A673 (cell line): ENCODE data around the gene SLC2A4RG. TPM values are rescaled to one million over a fixed set of nuclear protein-coding genes. Genes with fewer than 3 reads are reported as not detected.
A peak's percentile ranks its signal among the peaks of the same experiment; 100 is the strongest.

Source experiments
- Bru-seq: library from RNA; stranded (reverse); fragments of 400-500 nt; gene quantifications from one replicate; lab custom pipeline; 2021; lab: Mats Ljungman, UMichigan
- BruChase-seq, 2 experiments: library from RNA; stranded (reverse); fragments of 400-500 nt; gene quantifications; one replicate each; lab custom pipeline; 2021; lab: Mats Ljungman, UMichigan
- BruUV-seq: library from RNA; stranded (reverse); fragments of 400-500 nt; replicated peaks from 2 replicates; lab custom pipeline; 2021; lab: Mats Ljungman, UMichigan
- CTCF ChIA-PET: fragments of 300-600 bp; sonication (Branson Sonifier 250); formaldehyde crosslinking; loops from one replicate; lab custom pipeline; 2022; ENCODE audit warnings: antibody characterized with exemption; lab: Charles Lee
- POLR2A ChIA-PET: fragments of 300-600 bp; sonication (Branson Sonifier 250); formaldehyde crosslinking; loops from one replicate; lab custom pipeline; 2022; ENCODE audit warnings: antibody characterized with exemption; ENCODE audit not compliant: low non-redundant PET; lab: Charles Lee
- DNase-seq: peaks from one replicate; pipeline ENCODE4 v3.0.0-alpha.2; 2015; ENCODE audit warnings: low spot score
- H3K27ac ChIP-seq: fragments of 200-600 bp; sonication (generic); 2 replicates; pipeline ENCODE4 v1.5.1; 2016; ENCODE audit warnings: mixed run types, low read depth, mild to moderate bottlenecking, mixed read lengths, antibody characterized with exemption, low read length; ENCODE audit not compliant: poor library complexity, severe bottlenecking
- H3K27me3 ChIP-seq: fragments of 200-600 bp; sonication (generic); replicated peaks from 2 replicates; pipeline ENCODE4 v1.6.1; 2017; ENCODE audit warnings: mixed run types, low read depth, mild to moderate bottlenecking, mixed read lengths, antibody characterized with exemption, low read length; ENCODE audit not compliant: insufficient read depth, poor library complexity
- H3K36me3 ChIP-seq: fragments of 200-600 bp; sonication (generic); 2 replicates; pipeline ENCODE4 v1.6.1; 2016; ENCODE audit warnings: mixed run types, mild to moderate bottlenecking, mixed read lengths, antibody characterized with exemption, low read length; ENCODE audit not compliant: insufficient read depth, poor library complexity, severe bottlenecking
- H3K4me1 ChIP-seq: fragments of 200-600 bp; sonication (generic); 2 replicates; pipeline ENCODE4 v1.6.1; 2017; ENCODE audit warnings: mixed run types, mild to moderate bottlenecking, mixed read lengths, antibody characterized with exemption, low read length; ENCODE audit not compliant: insufficient read depth, poor library complexity, severe bottlenecking
- H3K4me3 ChIP-seq: fragments of 200-600 bp; sonication (generic); 2 replicates; pipeline ENCODE4 v1.5.1; 2016; ENCODE audit warnings: low read depth, mixed run types, mild to moderate bottlenecking, mixed read lengths, low read length; ENCODE audit not compliant: poor library complexity, severe bottlenecking
- H3K9me3 ChIP-seq: fragments of 200-600 bp; sonication (generic); 2 replicates; pipeline ENCODE4 v1.6.1; 2016; ENCODE audit warnings: mixed run types, low read depth, mild to moderate bottlenecking, mixed read lengths, antibody characterized with exemption, low read length; ENCODE audit not compliant: poor library complexity, severe bottlenecking
- EZH2 ChIP-seq: fragments of 200-600 bp; sonication (generic); IDR thresholded peaks from 2 replicates; pipeline ENCODE4 v1.6.1; 2017; ENCODE audit warnings: borderline replicate concordance, low read depth, mild to moderate bottlenecking, mixed read lengths, antibody characterized with exemption, low read length; ENCODE audit not compliant: poor library complexity, severe bottlenecking
- intact Hi-C: fragments of 100-400 bp; cut with micrococcal nuclease; formaldehyde crosslinking; loops from one replicate; pipeline ENCODE4 v1.10.0; 2022; ENCODE audit not compliant: unreplicated experiment
- long read RNA-seq: library from polyadenylated mRNA; stranded (forward); transcript quantifications from one replicate; pipeline ENCODE4 v2.0.0, GENCODE V29; 2022
- total RNA-seq: library from RNA; stranded (reverse); gene quantifications from 2 replicates; pipeline ENCODE4 v1.2.3, GENCODE V29; 2021
- TF ChIP-seq, protein P1 (sequence below): fragments of 300-800, 200-600 bp; sonication (generic); conservative IDR thresholded peaks from 2 replicates; pipeline ENCODE4 v1.5.1; 2017; ENCODE audit warnings: low read depth, mild to moderate bottlenecking, antibody characterized with exemption, low read length, moderate library complexity, mixed read lengths

Gene SLC2A4RG, protein sequence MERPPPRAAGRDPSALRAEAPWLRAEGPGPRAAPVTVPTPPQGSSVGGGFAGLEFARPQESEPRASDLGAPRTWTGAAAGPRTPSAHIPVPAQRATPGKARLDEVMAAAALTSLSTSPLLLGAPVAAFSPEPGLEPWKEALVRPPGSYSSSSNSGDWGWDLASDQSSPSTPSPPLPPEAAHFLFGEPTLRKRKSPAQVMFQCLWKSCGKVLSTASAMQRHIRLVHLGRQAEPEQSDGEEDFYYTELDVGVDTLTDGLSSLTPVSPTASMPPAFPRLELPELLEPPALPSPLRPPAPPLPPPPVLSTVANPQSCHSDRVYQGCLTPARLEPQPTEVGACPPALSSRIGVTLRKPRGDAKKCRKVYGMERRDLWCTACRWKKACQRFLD
- 45.8 and 71.0 TPM in 2 replicates for total RNA-seq
- Bru-seq, nascent RNA, result percentile 42 among the genes with signal in this experiment
- BruChase-seq, experiment 1, labeled RNA remaining after a 2-hour chase, result percentile 48 among the genes with signal in this experiment
- percentile 64 among the genes with signal in this experiment for BruChase-seq, experiment 2, labeled RNA remaining after a 6-hour chase
- long read RNA-seq, transcript SLC2A4RG-201 (8 exons, 1,731 nt), result major isoform, 20 of 32 reads
- long read RNA-seq, partial matches to known transcripts, result 6 of 32 reads
- long read RNA-seq, other reads (novel, unspliced or antisense), result 6 of 32 reads

DNA sequence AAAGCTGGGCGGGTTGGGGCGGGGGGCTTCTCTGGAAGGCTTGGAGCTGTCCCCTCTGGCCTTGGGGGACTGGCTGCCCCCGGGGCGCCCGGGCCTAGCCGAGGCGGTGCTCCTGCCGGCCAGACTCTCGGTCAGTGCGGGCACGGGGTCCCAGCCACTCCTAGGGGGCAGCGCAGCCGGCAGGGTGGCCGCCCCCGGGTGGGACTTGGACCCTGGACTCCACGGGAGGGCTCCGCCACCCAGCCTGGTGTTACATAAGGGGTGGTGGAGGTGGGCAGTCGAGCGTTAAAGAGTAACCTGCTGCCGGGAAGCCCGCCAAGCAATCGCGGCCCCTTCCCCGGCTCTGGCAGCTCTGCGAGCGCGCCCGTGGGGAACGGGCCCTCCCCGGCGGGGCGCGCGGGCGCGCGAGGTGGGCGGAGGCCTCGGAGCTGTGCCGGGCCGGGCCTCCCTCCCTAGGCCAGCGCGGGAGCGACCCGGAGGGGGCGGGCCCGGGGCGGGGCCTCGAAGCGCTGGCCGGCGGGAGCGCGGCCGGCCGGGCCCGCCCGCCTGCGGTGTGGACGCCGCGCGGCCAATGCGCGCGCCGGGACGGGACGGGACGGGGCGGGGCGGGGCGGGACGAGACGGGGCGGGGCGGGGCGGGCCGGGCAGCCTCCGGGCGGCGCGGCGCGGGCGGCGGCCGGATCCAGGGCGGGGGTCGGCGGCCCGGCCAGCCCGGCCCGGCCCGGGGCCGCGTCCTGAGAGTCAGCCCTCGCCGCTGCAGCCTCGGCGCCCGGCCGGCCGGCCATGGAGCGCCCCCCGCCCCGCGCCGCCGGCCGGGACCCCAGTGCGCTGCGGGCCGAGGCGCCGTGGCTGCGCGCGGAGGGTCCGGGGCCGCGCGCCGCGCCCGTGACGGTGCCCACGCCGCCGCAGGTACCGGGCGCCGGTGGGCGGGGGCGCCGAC, at the start of gene SLC2A4RG:
Gene SLC2A4RG (plus strand): TSS at position 647 of the 940 bp plus-strand sequence. CDS start 137 bp downstream, at position 784.
- peaks cover 29% of the 10 kb centered on the region for H3K36me3 ChIP-seq
- TF ChIP-seq EZH2, result no peak
- TF ChIP-seq, protein P1, sequence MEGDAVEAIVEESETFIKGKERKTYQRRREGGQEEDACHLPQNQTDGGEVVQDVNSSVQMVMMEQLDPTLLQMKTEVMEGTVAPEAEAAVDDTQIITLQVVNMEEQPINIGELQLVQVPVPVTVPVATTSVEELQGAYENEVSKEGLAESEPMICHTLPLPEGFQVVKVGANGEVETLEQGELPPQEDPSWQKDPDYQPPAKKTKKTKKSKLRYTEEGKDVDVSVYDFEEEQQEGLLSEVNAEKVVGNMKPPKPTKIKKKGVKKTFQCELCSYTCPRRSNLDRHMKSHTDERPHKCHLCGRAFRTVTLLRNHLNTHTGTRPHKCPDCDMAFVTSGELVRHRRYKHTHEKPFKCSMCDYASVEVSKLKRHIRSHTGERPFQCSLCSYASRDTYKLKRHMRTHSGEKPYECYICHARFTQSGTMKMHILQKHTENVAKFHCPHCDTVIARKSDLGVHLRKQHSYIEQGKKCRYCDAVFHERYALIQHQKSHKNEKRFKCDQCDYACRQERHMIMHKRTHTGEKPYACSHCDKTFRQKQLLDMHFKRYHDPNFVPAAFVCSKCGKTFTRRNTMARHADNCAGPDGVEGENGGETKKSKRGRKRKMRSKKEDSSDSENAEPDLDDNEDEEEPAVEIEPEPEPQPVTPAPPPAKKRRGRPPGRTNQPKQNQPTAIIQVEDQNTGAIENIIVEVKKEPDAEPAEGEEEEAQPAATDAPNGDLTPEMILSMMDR, result no peak
- peak; percentile 81 for DNase-seq

DNA sequence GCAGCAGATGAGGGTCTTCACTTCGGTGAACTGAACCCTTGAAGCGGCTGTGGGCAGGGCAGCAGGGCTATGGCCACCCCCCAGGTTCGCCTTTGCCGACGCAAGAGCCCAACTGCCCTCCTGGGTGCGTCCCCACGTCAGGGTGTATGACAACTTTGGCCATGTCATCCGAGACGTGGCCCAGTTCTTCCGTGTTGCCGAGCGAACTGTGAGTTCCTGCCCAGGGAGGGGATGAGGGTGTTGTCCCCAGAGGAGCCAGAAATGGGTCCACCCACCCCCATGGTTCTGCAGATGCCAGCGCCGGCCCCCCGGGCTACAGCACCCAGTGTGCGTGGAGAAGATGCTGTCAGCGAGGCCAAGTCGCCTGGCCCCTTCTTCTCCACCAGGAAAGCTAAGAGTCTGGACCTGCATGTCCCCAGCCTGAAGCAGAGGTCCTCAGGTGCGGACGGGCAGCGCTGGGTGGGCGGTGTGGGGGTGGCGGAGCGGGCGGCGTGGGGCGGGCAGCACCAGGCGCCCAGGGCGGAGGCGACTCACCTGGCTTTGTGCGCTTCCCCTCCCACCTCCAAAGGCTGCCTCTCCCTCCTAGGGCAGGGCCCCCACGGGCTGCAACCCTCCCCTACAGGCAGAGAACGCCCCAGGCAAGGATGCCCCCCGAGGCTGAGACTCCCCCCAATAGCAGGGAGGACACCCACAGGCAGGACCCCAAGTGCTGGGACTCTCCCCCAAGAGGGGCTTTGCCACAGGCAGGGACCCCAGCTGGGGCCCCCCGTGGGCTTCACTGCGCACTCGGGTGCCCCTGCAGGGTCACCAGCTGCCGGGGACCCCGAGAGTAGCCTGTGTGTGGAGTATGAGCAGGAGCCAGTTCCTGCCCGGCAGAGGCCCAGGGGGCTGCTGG, 49.3 kb upstream of the SLC2A4RG start:
- POLR2A ChIA-PET, result no interaction called here
- intact Hi-C loops, result no loop called here
- CTCF ChIA-PET, result no interaction called here

More for the DNA sequence above, at the start of gene SLC2A4RG:
- H3K27ac ChIP-seq, result peak within 1 kb of the TSS; percentile 88
- H3K9me3 ChIP-seq, result no peaks in the 10 kb centered on the region
- ChIA-PET POLR2A (no interaction called here), CTCF (no interaction called here)
- BruUV-seq, result no TSS peak
- intact Hi-C loops, result no loop called here
- H3K27me3 ChIP-seq, result no peaks in the 10 kb centered on the region
- H3K4me1 ChIP-seq, result peaks cover 16% of the 10 kb centered on the region
- H3K4me3 ChIP-seq, result peak within 1 kb of the TSS; percentile 78

More for the DNA sequence above, 49.3 kb upstream of the SLC2A4RG start:
- Histone ChIP-seq H3K27me3 (no peaks in the 10 kb centered on the region), H3K36me3 (peaks cover 10% of the 10 kb centered on the region), H3K4me3 (no peak overlapping the region), H3K4me1 (no peaks in the 10 kb centered on the region), H3K27ac (no peak overlapping the region), H3K9me3 (no peaks in the 10 kb centered on the region)
- no peak for DNase-seq
- TF ChIP-seq, protein P1, result no peak
- no peak for TF ChIP-seq EZH2
- no TSS peak for BruUV-seq
